ENCODE data around the gene TTC23L.

GRCh38 chr5:34806532-34806931 lies 32.4 kb upstream of the TTC23L start:
- no peak for TF ChIP-seq CTCF (IDR thresholded peaks at IDR 0.05)
- no peak for TF ChIP-seq POLR2A (IDR thresholded peaks at IDR 0.05)

Data from thyroid gland (tissue), 4 donors.